Suprapubic skin (tissue), 4 donors: ENCODE results near the gene SWAP70. TPM values are rescaled to one million over a fixed set of nuclear protein-coding genes. Genes with fewer than 3 reads are reported as not detected.

Experiments
- DNase-seq, 2 donors: peaks; one replicate each; pipeline ENCODE4 v3.0.0-alpha.2; 2019; ENCODE audit warnings: low spot score in 2 of 2
- H3K27ac ChIP-seq: fragments of 200-600 bp; sonication (generic); one replicate; pipeline ENCODE4 v1.5.1; 2019
- H3K27me3 ChIP-seq: fragments of 200-600 bp; sonication (generic); one replicate; pipeline ENCODE4 v1.5.1; 2019
- H3K36me3 ChIP-seq: fragments of 200-600 bp; sonication (generic); one replicate; pipeline ENCODE4 v1.5.1; 2019
- H3K4me1 ChIP-seq: fragments of 200-600 bp; sonication (generic); one replicate; pipeline ENCODE4 v1.5.1; 2019
- H3K4me3 ChIP-seq: fragments of 200-600 bp; sonication (generic); one replicate; pipeline ENCODE4 v1.5.1; 2019; ENCODE audit warnings: mild to moderate bottlenecking
- H3K9me3 ChIP-seq: fragments of 200-600 bp; sonication (generic); one replicate; pipeline ENCODE4 v1.5.1; 2019
- CTCF ChIP-seq, 2 donors: fragments of 200-600 bp in 1 of 2; fragments of 450-650 bp in 1 of 2; sonication (generic) in 1 of 2; IDR thresholded peaks; one replicate each; pipeline ENCODE4 v1.5.1; 2016 to 2019; ENCODE audit warnings: antibody characterized with exemption in 2 of 2, mild to moderate bottlenecking in 1 of 2, moderate library complexity in 1 of 2
- EP300 ChIP-seq: sonication (generic); formaldehyde crosslinking; IDR thresholded peaks from one replicate; pipeline ENCODE4 v1.6.1; 2017; ENCODE audit warnings: antibody characterized with exemption
- POLR2A ChIP-seq, 2 donors: fragments of 450-650 bp; IDR thresholded peaks; one replicate each; pipeline ENCODE4 v1.6.1; 2017; ENCODE audit warnings: antibody characterized with exemption in 2 of 2, mild to moderate bottlenecking in 2 of 2, moderate library complexity in 2 of 2
- POLR2AphosphoS5 ChIP-seq, 3 donors: sonication (generic); formaldehyde crosslinking; IDR thresholded peaks; one replicate each; pipeline ENCODE4 v1.6.1; 2017; ENCODE audit warnings: antibody characterized with exemption in 3 of 3
- WGBS: methylation state at CpG from one replicate; pipeline ENCODE4 v1.1.5; 2018; 5-methylcytosine and 5-hydroxymethylcytosine counted together
- total RNA-seq, 4 donors: library from RNA; depleted of rRNA; stranded (reverse); fragments of >200 nt; gene quantifications; one replicate each; pipeline ENCODE4 v1.1.0, GENCODE V29; 2016

The SWAP70 gene
- total RNA-seq, 4 donors from 2014 or later: 27.6 to 64.9 (median 35.8) TPM

GRCh38 chr11:9625728-9626127 lies 38.1 kb upstream of the SWAP70 start:
- Histone ChIP-seq H3K4me1 (peaks cover 13% of the 10 kb centered on the region), H3K36me3 (no peaks in the 10 kb centered on the region), H3K27me3 (no peaks in the 10 kb centered on the region), H3K4me3 (no peak overlapping the region), H3K9me3 (no peaks in the 10 kb centered on the region), H3K27ac (no peak overlapping the region)
- TF ChIP-seq EP300 (no peak), POLR2A (IDR thresholded peaks at IDR 0.05) (no peak), POLR2AphosphoS5 (IDR thresholded peaks at IDR 0.05) (no peak), CTCF (IDR thresholded peaks at IDR 0.05) (no peak)
- 70% methylated on average over 3 of the region's 3 CpGs for WGBS
- DNase-seq: peak in 1 of 2 donors; percentile 49

- Histone ChIP-seq H3K27me3 (no peaks in the 10 kb centered on the region), H3K4me3 (no peak overlapping the region), H3K4me1 (peaks cover 13% of the 10 kb centered on the region), H3K27ac (no peak overlapping the region), H3K36me3 (no peaks in the 10 kb centered on the region), H3K9me3 (no peaks in the 10 kb centered on the region)
- no peak for TF ChIP-seq POLR2AphosphoS5 (IDR thresholded peaks at IDR 0.05)
- TF ChIP-seq POLR2A (IDR thresholded peaks at IDR 0.05): no peak
- TF ChIP-seq CTCF (IDR thresholded peaks at IDR 0.05): no peak
- TF ChIP-seq EP300: no peak
- DNase-seq: peak in 1 of 2 donors; percentile 13
- WGBS: 70% methylated on average over 12 of the region's 12 CpGs
These were observed 37.1 kb upstream of the SWAP70 start for GRCh38 chr11:9626496-9627394.

GRCh38 chr11:9629064-9629463 lies 34.8 kb upstream of the SWAP70 start:
- 97% methylated on average over 6 of the region's 6 CpGs for WGBS
- TF ChIP-seq POLR2AphosphoS5 (IDR thresholded peaks at IDR 0.05) (no peak), POLR2A (IDR thresholded peaks at IDR 0.05) (no peak), EP300 (no peak), CTCF (IDR thresholded peaks at IDR 0.05) (no peak)
- Histone ChIP-seq H3K9me3 (no peaks in the 10 kb centered on the region), H3K4me1 (peaks cover 13% of the 10 kb centered on the region), H3K36me3 (no peaks in the 10 kb centered on the region), H3K27ac (no peak overlapping the region), H3K27me3 (no peaks in the 10 kb centered on the region), H3K4me3 (no peak overlapping the region)
- peak in 1 of 2 donors; percentile 32 for DNase-seq

GRCh38 chr11:9633679-9634078 lies 30.2 kb upstream of the SWAP70 start:
- H3K9me3 ChIP-seq: no peaks in the 10 kb centered on the region
- H3K36me3 ChIP-seq: no peaks in the 10 kb centered on the region
- TF ChIP-seq CTCF (IDR thresholded peaks at IDR 0.05): no peak
- no peak for TF ChIP-seq EP300
- TF ChIP-seq POLR2A (IDR thresholded peaks at IDR 0.05): no peak
- TF ChIP-seq POLR2AphosphoS5 (IDR thresholded peaks at IDR 0.05): no peak
- H3K27me3 ChIP-seq: no peaks in the 10 kb centered on the region
- peaks cover 2% of the 10 kb centered on the region for H3K4me1 ChIP-seq
- no peak overlapping the region for H3K27ac ChIP-seq
- no peak overlapping the region for H3K4me3 ChIP-seq
- DNase-seq: no peak
- WGBS: 71% methylated on average over 2 of the region's 2 CpGs

- Histone ChIP-seq H3K9me3 (no peaks in the 10 kb centered on the region), H3K27me3 (no peaks in the 10 kb centered on the region), H3K4me1 (peaks cover 15% of the 10 kb centered on the region), H3K4me3 (no peak overlapping the region), H3K36me3 (no peaks in the 10 kb centered on the region), H3K27ac (no peak overlapping the region)
- no peak for TF ChIP-seq POLR2AphosphoS5 (IDR thresholded peaks at IDR 0.05)
- TF ChIP-seq CTCF (IDR thresholded peaks at IDR 0.05): no peak
- TF ChIP-seq EP300: no peak
- TF ChIP-seq POLR2A (IDR thresholded peaks at IDR 0.05): no peak
- 100% methylated on average over 1 of the region's 1 CpG for WGBS
- DNase-seq: no peak
These were observed 27.2 kb upstream of the SWAP70 start for GRCh38 chr11:9636691-9637090.
